HepG2 (cell line): ENCODE results near the gene CAPN12. TPM values are rescaled to one million over a fixed set of nuclear protein-coding genes. Genes with fewer than 3 reads are reported as not detected.

Experiments used
- ATAC-seq: fragments of 200-7000 bp; cut with Tn5 transposase; 3 replicates; pipeline ENCODE4 v1.9.1; 2020; ENCODE audit warnings: mild to moderate bottlenecking, moderate library complexity
- BruUV-seq: library from RNA; stranded (reverse); fragments of 400-500 nt; replicated peaks from 2 replicates; lab custom pipeline; 2021; lab: Mats Ljungman, UMichigan
- CTCF ChIA-PET: fragments of 300-600 bp; formaldehyde crosslinking; extraction: SDS; loops from one replicate; lab custom pipeline; 2021; ENCODE audit warnings: low total read pairs, inconsistent platforms, low intra/inter-chr PET ratio; lab: Yijun Ruan, JAX
- POLR2A ChIA-PET: fragments of 350-600 bp; sonication (Branson Sonifier 250); formaldehyde crosslinking; loops from one replicate; lab custom pipeline; 2020; ENCODE audit warnings: antibody characterized with exemption, inconsistent platforms; lab: Yijun Ruan, JAX
- DNase-seq: peaks from one replicate; pipeline ENCODE4 v3.0.0-alpha.2; 2015; ENCODE audit warnings: low spot score
- FAIRE-seq: peaks from 3 replicates; lab custom pipeline; 2011; peaks lifted over from hg19 to GRCh38; lab: Jason Lieb, UNC
- H2AFZ ChIP-seq: one replicate; pipeline ENCODE4 v1.6.1; 2011; ENCODE audit warnings: low read length, inconsistent platforms
- H3K27ac ChIP-seq: fragments of 300-600 bp; 3 replicates; pipeline ENCODE4 v1.8.0; 2011; ENCODE audit warnings: mixed run types, mild to moderate bottlenecking, mixed read lengths, low read length, inconsistent platforms; ENCODE audit not compliant: insufficient read depth; ENCODE audit errors: extremely low read length
- H3K27me3 ChIP-seq, 2 experiments: fragments of 200-600 bp in 1 of 2; 2 replicates in 1 of 2; 3 replicates in 1 of 2; pipeline versions ENCODE4 v1.6.0 to v1.8.0; 2011; ENCODE audit warnings: low read length in 2 of 2, mild to moderate bottlenecking in 2 of 2, moderate library complexity in 2 of 2, inconsistent platforms in 1 of 2; ENCODE audit not compliant: insufficient read depth in 2 of 2, control insufficient read depth in 1 of 2
- H3K36me3 ChIP-seq, 2 experiments: fragments of 200-600 bp in 1 of 2; replicated peaks in 1 of 2; 2 replicates in 1 of 2; 3 replicates in 1 of 2; pipeline versions ENCODE4 v1.5.1 to v1.8.0; 2011; ENCODE audit warnings: low read length in 2 of 2, inconsistent platforms in 1 of 2; ENCODE audit not compliant: insufficient read depth in 2 of 2, control insufficient read depth in 1 of 2
- H3K4me1 ChIP-seq: 2 replicates; pipeline ENCODE4 v1.5.1; 2012; ENCODE audit warnings: low read length, inconsistent platforms; ENCODE audit not compliant: insufficient read depth
- H3K4me2 ChIP-seq: 2 replicates; pipeline ENCODE4 v1.6.0; 2011; ENCODE audit warnings: low read depth, low read length, inconsistent platforms
- H3K4me3 ChIP-seq, 3 experiments: fragments of 200-600 bp in 1 of 3; sonication (generic), shearing (Covaris generic) in 1 of 3; replicated peaks in 1 of 3; 2 replicates each; pipeline ENCODE4 v1.5.1; 2011 to 2016; ENCODE audit warnings: low read length in 3 of 3, inconsistent platforms in 2 of 3, low read depth in 2 of 3, mild to moderate bottlenecking in 2 of 3, control low read depth in 1 of 3, mixed read lengths in 1 of 3; ENCODE audit not compliant: insufficient read depth in 1 of 3
- H3K79me2 ChIP-seq: one replicate; pipeline ENCODE4 v1.6.1; 2011; ENCODE audit warnings: low read length, inconsistent platforms; ENCODE audit not compliant: insufficient read depth
- H3K9ac ChIP-seq: 2 replicates; pipeline ENCODE4 v1.6.0; 2011; ENCODE audit warnings: mild to moderate bottlenecking, low read depth, low read length, inconsistent platforms; ENCODE audit not compliant: insufficient read depth
- H3K9me3 ChIP-seq: 2 replicates; pipeline ENCODE4 v1.5.1; 2012; ENCODE audit warnings: mild to moderate bottlenecking, low read length
- H4K20me1 ChIP-seq: 2 replicates; pipeline ENCODE4 v1.6.0; 2011; ENCODE audit warnings: inconsistent platforms, mild to moderate bottlenecking, low read length, moderate library complexity; ENCODE audit not compliant: insufficient read depth
- ATF7-NPFF ChIP-seq: sonication (generic); formaldehyde crosslinking; IDR thresholded peaks from 2 replicates; pipeline ENCODE4 v1.8.1; 2023; ENCODE audit warnings: mild to moderate bottlenecking, low read depth, missing genetic modification reagents, moderate library complexity
- KLF9 ChIP-seq: IDR thresholded peaks from 2 replicates; pipeline ENCODE4 v1.6.1; 2016; ENCODE audit warnings: low read depth
- NFE2 ChIP-seq: sonication (generic); formaldehyde crosslinking; IDR thresholded peaks from 2 replicates; pipeline ENCODE4 v1.4.0; 2020; ENCODE audit warnings: missing genetic modification reagents
- POGZ ChIP-seq: sonication (generic); formaldehyde crosslinking; IDR thresholded peaks from 2 replicates; pipeline ENCODE4 v1.4.0; 2020; ENCODE audit warnings: mild to moderate bottlenecking, missing genetic modification reagents
- POLR2AphosphoS5 ChIP-seq: IDR thresholded peaks from 2 replicates; pipeline ENCODE4 v1.6.1; 2012; ENCODE audit warnings: low read depth, low read length
- RBFOX2 ChIP-seq: fragments of 200-400 bp; formaldehyde crosslinking; IDR thresholded peaks from 2 replicates; pipeline ENCODE4 v1.6.1; 2017; ENCODE audit warnings: low read depth, mild to moderate bottlenecking, low read length
- RBM22 ChIP-seq: fragments of 200-400 bp; formaldehyde crosslinking; optimal IDR thresholded peaks from 2 replicates; pipeline ENCODE3; 2017; ENCODE audit warnings: mild to moderate bottlenecking, low read length, moderate library complexity
- RBM39 ChIP-seq: fragments of 200-400 bp; formaldehyde crosslinking; IDR thresholded peaks from one replicate; pipeline ENCODE4 v1.6.1; 2018; ENCODE audit warnings: antibody characterized with exemption, mild to moderate bottlenecking, low read depth, low read length; ENCODE audit not compliant: poor library complexity, severe bottlenecking
- RFX1 ChIP-seq: fragments of 450-650 bp; IDR thresholded peaks from 2 replicates; pipeline ENCODE4 v1.6.1; 2017
- RFX5 ChIP-seq: IDR thresholded peaks from 2 replicates; pipeline ENCODE4 v1.6.1; 2011; ENCODE audit warnings: low read depth, low read length, improper control_type of control experiment
- SIX1 ChIP-seq: sonication (generic); formaldehyde crosslinking; IDR thresholded peaks from 2 replicates; pipeline ENCODE4 v1.4.0; 2020; ENCODE audit warnings: missing genetic modification reagents, borderline replicate concordance
- SOX13 ChIP-seq, 3 experiments: fragments of 450-650 bp in 1 of 3; sonication (generic) in 1 of 3; formaldehyde crosslinking in 1 of 3; IDR thresholded peaks in 2 of 3; conservative IDR thresholded peaks in 1 of 3; 2 replicates each; pipeline versions ENCODE4 v1.5.0 to v1.6.1; 2016 to 2020; ENCODE audit warnings: antibody characterized with exemption in 1 of 3, mild to moderate bottlenecking in 1 of 3, missing compliant biosample characterization in 1 of 3, missing genetic modification reagents in 1 of 3, moderate library complexity in 1 of 3
- SOX6 ChIP-seq, 2 experiments: fragments of 450-650 bp in 1 of 2; sonication (generic) in 1 of 2; formaldehyde crosslinking in 1 of 2; IDR thresholded peaks; 2 replicates each; pipeline versions ENCODE4 v1.4.0 to v1.6.1; 2017 to 2020; ENCODE audit warnings: antibody characterized with exemption in 1 of 2, mild to moderate bottlenecking in 1 of 2, missing genetic modification reagents in 1 of 2
- TOPORS ChIP-seq: sonication (generic); formaldehyde crosslinking; IDR thresholded peaks from 2 replicates; pipeline ENCODE4 v1.8.0; 2023; ENCODE audit warnings: mild to moderate bottlenecking, missing genetic modification reagents
- ZNF264 ChIP-seq: sonication (generic); formaldehyde crosslinking; IDR thresholded peaks from 2 replicates; pipeline ENCODE4 v1.4.0; 2020; ENCODE audit warnings: missing genetic modification reagents
- ZNF547 ChIP-seq: sonication (generic); formaldehyde crosslinking; IDR thresholded peaks from 2 replicates; pipeline ENCODE4 v1.5.1; 2020; ENCODE audit warnings: mild to moderate bottlenecking, missing genetic modification reagents
- ZNF580 ChIP-seq: IDR thresholded peaks from 2 replicates; pipeline ENCODE4 v1.6.1; 2016; ENCODE audit warnings: low read depth, borderline replicate concordance
- WGBS: methylation state at CpG from one replicate; pipeline ENCODE4 v1.1.6; 2017; ENCODE audit warnings: low lambda C conversion rate; 5-methylcytosine and 5-hydroxymethylcytosine counted together
- in situ Hi-C: cut with HindIII; loops from 2 replicates; pipeline ENCODE4 v1.10.0; 2017; ENCODE audit warnings: low pct_unique_long_range_greater_than_20kb; ENCODE audit not compliant: extremely low pct_ligation_motif_present
- intact Hi-C: fragments of 100-400 bp; cut with micrococcal nuclease; formaldehyde crosslinking; loops from one replicate; pipeline ENCODE4 v1.10.0; 2022; ENCODE audit not compliant: unreplicated experiment
- polyA plus RNA-seq, 8 experiments: library from polyadenylated mRNA; depleted of rRNA in 3 of 8; stranded (reverse) in 7 of 8; unstranded in 1 of 8; fragments of >200 nt; fragmentation: Illumina TruSeq in 4 of 8; extraction: Trizol in 4 of 8; gene quantifications; 2 replicates each; pipeline versions ENCODE4 v1.2.1 to v1.2.3, GENCODE V29; 2011 to 2016; ENCODE audit warnings: low read depth in 4 of 8, missing spikeins in 1 of 8, mixed read lengths in 1 of 8; ENCODE audit not compliant: insufficient read depth in 1 of 8
- total RNA-seq, 5 experiments: library from RNA; depleted of rRNA; stranded (reverse); fragments of >200 nt; fragmentation: Illumina TruSeq; extraction: Trizol; gene quantifications; 2 replicates each; pipeline ENCODE4 v1.2.3, GENCODE V29; 2016; ENCODE audit warnings: low read depth in 1 of 5
- TF ChIP-seq, protein P1 (sequence below): sonication (generic); formaldehyde crosslinking; IDR thresholded peaks from 2 replicates; pipeline ENCODE4 v1.4.0; 2020; ENCODE audit warnings: missing genetic modification reagents, mild to moderate bottlenecking, borderline replicate concordance
- TF ChIP-seq, protein P2 (sequence below): sonication (generic); formaldehyde crosslinking; IDR thresholded peaks from 2 replicates; pipeline ENCODE4 v1.5.1; 2020; ENCODE audit warnings: mild to moderate bottlenecking, missing genetic modification reagents, moderate library complexity
- TF ChIP-seq, protein P3 (sequence below): sonication (generic); formaldehyde crosslinking; IDR thresholded peaks from 2 replicates; pipeline ENCODE4 v1.5.1; 2020; ENCODE audit warnings: missing genetic modification reagents, mild to moderate bottlenecking, borderline replicate concordance

CAPN12 gene
- total and polyA plus RNA-seq, 2 of the 13 experiments (the other 11 are each of a cell fraction or from before 2014, with no cell fraction given): 1.6 to 13.6 TPM

DNA sequence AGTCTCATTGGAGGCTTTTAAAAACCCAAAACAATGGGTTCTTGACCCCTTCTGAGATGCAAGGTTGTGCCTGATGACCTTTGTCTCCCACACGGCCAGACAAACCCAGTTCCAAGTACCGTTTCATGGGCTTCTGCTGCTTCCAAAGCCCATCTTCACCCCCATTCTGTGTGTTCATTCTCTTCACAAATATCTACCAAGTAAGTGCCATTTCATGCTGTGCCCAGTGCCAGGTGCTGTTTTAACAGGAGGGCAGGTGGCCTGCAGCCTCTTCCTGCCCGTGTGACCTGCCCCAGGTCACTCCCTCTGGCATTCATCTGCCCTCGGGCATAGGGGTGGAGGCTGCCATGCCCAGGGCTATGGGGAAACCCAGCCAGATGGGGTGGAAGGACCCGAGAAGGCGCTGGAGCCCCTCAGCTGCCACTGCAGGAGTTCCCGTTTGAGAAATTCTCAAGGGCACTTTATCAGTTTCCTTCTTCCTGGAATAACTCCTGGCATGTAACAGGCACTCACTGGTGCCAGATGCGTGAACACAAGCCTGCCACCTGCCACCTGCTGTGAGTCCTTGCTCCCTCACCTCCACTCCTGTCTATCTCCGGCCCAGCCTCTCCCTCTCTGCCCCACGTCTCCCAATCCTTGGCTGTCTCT, 12.5 kb downstream of the CAPN12 start:
- ChIA-PET POLR2A (interaction anchor here (1.1 kb wide), 1 partner anchor 100 kb away, joined by 4 read pairs; the partner anchor contains the start of gene ECH1), CTCF (no interaction called here)
- in situ Hi-C loops: loop anchor here (25.0 kb wide), 1 partner anchor 181 kb away; the partner anchor contains the start of gene CCER2
- BruUV-seq: no TSS peak
- WGBS: 87% methylated on average over 10 of the region's 10 CpGs
- ATAC-seq: no peak
- Histone ChIP-seq H3K36me3 (peaks cover 10 to 25% of the 10 kb centered on the region in 2 experiments; a peak in 4 of 5 replicates), H3K27me3 (no peaks in the 10 kb centered on the region), H3K4me1 (peaks cover 24% of the 10 kb centered on the region), H3K27ac (no peak overlapping the region), H3K9ac (no peak overlapping the region), H3K9me3 (no peaks in the 10 kb centered on the region), H3K4me2 (no peak overlapping the region), H4K20me1 (no peaks in the 10 kb centered on the region), H2AFZ (no peak overlapping the region), H3K4me3 (no peak overlapping the region), H3K79me2 (no peaks in the 10 kb centered on the region)
- intact Hi-C loops: loop anchor here (5.0 kb wide), 2 partner anchors 101 to 201 kb away; partner anchors contain the start of genes ECH1, MRPS12 and SARS2
- FAIRE-seq: no peak
- DNase-seq: no peak
- TF ChIP-seq KLF9 (CRISPR knock-in tag) (no peak), SOX13 (IDR thresholded peaks at IDR 0.05) (no peak), SOX13 (CRISPR knock-in tag; conservative IDR thresholded peaks at IDR 0.05 in 1 of 2, IDR thresholded peaks at IDR 0.05 in 1 of 2) (no peak), RFX5 (no peak), TOPORS (CRISPR knock-in tag) (no peak), POLR2AphosphoS5 (no peak; the same call in 1 of the 2 replicates), RBM39 (no peak), RBFOX2 (no peak), ZNF264 (no peak), ATF7-NPFF (no peak), POGZ (CRISPR knock-in tag) (no peak), SOX6 (IDR thresholded peaks at IDR 0.05) (no peak), SOX6 (CRISPR knock-in tag; IDR thresholded peaks at IDR 0.05) (no peak), ZNF547 (no peak), NFE2 (CRISPR knock-in tag) (no peak), ZNF580 (CRISPR knock-in tag) (no peak), RFX1 (no peak), SIX1 (CRISPR knock-in tag) (no peak), RBM22 (peak; percentile 82)
- TF ChIP-seq, protein P1, sequence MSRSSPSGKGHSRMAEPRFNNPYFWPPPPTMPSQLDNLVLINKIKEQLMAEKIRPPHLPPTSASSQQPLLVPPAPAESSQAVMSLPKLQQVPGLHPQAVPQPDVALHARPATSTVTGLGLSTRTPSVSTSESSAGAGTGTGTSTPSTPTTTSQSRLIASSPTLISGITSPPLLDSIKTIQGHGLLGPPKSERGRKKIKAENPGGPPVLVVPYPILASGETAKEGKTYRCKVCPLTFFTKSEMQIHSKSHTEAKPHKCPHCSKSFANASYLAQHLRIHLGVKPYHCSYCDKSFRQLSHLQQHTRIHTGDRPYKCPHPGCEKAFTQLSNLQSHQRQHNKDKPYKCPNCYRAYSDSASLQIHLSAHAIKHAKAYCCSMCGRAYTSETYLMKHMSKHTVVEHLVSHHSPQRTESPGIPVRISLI (CRISPR knock-in tag): no peak
- TF ChIP-seq, protein P2, sequence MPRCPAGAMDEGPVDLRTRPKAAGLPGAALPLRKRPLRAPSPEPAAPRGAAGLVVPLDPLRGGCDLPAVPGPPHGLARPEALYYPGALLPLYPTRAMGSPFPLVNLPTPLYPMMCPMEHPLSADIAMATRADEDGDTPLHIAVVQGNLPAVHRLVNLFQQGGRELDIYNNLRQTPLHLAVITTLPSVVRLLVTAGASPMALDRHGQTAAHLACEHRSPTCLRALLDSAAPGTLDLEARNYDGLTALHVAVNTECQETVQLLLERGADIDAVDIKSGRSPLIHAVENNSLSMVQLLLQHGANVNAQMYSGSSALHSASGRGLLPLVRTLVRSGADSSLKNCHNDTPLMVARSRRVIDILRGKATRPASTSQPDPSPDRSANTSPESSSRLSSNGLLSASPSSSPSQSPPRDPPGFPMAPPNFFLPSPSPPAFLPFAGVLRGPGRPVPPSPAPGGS (CRISPR knock-in tag): no peak
- TF ChIP-seq, protein P3, sequence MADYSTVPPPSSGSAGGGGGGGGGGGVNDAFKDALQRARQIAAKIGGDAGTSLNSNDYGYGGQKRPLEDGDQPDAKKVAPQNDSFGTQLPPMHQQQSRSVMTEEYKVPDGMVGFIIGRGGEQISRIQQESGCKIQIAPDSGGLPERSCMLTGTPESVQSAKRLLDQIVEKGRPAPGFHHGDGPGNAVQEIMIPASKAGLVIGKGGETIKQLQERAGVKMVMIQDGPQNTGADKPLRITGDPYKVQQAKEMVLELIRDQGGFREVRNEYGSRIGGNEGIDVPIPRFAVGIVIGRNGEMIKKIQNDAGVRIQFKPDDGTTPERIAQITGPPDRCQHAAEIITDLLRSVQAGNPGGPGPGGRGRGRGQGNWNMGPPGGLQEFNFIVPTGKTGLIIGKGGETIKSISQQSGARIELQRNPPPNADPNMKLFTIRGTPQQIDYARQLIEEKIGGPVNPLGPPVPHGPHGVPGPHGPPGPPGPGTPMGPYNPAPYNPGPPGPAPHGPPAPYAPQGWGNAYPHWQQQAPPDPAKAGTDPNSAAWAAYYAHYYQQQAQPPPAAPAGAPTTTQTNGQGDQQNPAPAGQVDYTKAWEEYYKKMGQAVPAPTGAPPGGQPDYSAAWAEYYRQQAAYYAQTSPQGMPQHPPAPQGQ (CRISPR knock-in tag): no peak
